NCI-H2107 treated with DMSO at 0.1 percent for 48 hours (cell line): ENCODE measurements around the gene HSF2BP.
A peak's percentile ranks its signal among the peaks of the same experiment; 100 is the strongest.
"Not testable (repeated sequence)": the region's sequence is repeated elsewhere in the genome, so short reads cannot be mapped to it uniquely, and the experiment has no call there.

Experiments used
- DNase-seq: peaks from one replicate; lab custom pipeline; 2025; ENCODE audit not compliant: unreplicated experiment; lab: John Stamatoyannopoulos, UW

The HSF2BP gene

DNA sequence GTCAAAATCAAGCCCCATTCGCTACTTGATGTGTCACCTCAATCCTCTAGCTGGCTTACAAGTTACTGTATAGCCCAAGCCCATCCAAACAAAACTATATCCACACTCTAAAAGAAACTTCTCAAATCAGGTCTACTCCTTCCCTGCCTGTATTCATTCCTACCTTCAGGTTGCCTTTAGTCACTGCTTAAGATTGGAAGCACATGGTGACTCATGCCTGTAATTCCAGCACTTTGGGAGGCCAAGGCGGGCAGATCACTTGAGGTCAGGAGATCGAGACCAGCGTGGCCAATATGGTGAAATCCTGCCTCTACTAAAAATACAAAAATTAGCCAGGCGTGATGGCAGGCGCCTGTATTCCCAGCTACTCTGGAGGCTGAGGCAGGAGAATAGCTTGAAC lies 7.4 kb downstream of the HSF2BP start:
- DNase-seq, result not testable (repeated sequence)

DNA sequence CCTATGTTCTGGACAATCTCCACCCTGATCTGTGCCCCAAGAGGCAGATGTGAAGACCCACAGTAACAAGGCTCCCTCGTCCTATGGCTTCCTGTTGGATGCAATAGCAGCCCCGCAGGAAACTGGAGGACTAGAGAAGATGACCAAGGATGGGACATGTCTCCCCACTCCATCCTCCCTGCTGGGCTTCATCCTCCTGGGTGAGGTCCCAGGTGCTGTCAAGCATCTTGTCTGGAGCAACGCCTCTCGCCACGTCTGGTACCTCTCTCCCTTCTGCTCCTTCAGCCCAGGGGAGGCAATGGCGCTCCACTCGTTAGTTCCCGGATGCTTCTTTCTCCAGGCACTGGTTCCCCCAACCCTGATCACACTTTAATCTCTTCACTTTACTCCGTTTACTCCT lies 11.1 kb downstream of the HSF2BP start:
- no peak for DNase-seq

DNA sequence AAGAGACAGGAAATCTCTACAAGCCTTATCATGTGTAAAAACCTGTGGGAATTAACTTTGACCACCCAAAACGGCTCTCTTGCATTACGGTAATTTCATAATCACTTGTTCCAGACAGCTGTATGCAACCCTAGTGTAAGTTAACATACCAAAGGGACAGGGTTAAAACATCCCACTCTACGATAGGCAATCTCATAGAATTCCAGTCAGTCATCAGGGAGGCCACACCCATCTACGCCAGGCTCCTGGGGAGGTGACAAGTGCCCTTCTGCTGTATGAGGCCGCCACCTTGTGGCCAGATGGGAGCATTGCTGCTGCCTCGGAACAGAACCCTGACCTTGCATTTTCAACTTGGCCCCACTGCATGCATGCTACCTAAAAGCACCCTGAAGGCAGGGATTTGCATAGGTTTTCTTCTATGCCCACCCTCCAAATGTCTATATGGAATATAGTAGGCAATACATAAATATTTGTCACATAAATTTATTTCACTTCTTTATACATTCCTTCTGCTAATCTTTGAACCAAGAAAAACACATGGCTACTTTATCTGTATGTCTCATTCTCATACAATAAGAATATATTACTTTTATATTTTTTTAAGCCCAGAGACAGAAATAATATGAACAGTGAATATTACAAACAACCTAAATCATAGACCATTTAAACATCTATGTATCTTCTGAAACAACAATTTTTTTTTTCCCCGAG lies 12.6 kb downstream of the HSF2BP start:
- peak; percentile 96 for DNase-seq

DNA sequence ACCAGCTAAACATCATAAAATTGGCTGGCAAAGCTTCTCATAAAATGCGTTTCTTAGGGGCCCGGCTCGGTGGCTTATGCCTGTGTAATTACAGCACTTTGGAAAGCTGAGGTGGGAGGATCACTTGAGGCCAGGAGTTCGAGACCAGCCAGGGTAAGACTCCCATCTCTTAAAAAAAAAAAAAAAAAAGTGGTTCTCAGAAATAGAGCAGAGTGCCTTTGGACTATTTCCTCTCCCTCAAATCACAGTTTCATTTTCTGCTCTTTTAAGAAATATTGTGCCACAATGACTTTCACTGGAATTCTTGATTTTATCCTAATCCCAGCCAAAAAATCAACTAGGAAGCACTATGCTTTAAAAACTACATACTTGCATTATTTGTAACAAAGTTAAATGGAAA lies 13.3 kb downstream of the HSF2BP start:
- no peak for DNase-seq

DNA sequence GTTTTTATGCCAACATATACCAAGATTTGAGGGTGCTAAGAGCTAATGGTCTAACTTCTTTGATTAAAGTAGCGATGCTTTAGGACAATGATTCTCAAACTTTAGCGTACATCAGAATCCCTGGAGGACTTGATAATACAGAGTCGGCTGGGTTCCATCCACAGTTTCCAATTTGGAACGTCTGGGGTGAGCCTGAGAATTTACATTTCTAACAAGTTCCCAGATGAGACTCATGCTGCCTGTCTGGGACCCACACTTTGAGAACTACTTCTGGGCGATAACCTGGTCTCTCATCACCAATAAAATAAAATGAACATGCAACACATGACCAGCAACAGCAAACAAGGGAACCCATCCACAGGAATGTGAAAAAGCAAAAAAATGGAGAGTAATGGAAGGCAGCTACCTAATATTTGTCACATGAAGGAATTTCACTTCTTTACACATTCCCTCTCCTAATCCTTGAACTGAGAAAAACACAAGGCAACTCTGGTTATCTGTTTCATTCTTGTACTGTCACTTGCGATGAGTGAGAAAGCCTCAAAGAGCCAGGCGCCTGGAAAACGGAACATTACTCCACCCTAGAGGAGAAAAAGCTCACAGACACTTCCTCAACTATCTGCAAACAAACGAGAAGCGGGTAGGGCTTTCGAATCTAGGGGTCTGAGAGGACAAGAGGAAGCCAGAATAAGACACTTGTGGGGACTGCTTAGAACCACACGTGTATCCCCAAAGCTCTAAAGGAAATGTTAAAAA lies 14.0 kb downstream of the HSF2BP start:
- peak; percentile 82 for DNase-seq

DNA sequence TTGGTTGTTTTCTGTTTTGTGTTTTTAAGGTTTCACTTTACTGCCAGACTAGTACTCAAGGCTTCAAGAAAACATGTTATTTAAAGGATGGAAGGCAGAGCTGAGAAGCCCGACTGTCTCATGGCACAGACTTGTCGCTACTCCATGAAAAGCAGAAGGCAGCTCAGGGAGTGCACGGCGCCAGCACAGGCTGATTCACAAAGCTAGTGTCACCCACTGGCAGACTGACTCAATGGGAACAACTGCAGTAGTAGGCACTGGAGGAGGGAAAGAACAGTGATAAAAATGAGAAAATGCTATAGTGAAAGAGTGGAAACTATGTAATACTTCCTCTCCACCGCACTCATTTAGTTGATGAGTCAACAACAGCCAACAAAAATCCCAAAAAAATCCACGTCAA lies 14.7 kb downstream of the HSF2BP start:
- no peak for DNase-seq

DNA sequence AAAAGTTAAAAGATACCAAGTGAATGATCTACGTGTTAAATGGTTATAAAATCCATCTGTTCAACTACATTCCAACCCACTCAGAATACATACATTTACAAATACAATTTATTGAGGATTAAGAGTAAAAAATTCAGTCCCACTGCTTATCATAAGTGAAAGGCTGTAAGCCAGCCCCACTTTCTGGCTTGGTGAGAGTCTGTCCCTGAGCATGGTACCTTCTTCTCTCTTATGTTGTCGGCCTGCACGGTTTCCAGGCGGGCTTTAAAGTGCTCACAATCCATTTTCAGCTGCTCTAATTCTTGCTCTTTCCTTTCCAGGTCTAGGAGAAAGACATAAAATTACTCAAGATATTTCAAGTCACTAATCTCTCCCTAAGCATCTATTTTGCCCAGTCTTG lies 15.2 kb downstream of the HSF2BP start:
- DNase-seq, result no peak

DNA sequence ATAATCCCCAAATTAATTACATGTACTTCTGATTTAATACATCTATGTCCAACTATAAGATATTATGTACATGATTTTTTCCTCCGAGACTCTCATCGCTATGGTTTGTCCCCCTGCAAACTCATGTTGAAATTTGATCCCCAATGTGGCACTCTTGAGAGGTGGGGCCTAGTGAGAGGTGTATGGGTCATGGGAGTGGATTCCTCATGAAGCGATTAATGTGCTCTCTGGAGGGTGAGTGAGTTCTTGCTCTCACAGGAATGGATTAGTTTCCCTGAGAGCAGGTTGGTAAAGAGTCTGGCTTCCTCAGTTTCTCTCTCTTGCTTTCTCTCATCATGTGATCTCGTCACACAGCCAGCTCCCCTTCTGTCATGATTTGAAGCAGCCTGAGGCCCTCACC lies 16.1 kb downstream of the HSF2BP start:
- DNase-seq, result no peak

DNA sequence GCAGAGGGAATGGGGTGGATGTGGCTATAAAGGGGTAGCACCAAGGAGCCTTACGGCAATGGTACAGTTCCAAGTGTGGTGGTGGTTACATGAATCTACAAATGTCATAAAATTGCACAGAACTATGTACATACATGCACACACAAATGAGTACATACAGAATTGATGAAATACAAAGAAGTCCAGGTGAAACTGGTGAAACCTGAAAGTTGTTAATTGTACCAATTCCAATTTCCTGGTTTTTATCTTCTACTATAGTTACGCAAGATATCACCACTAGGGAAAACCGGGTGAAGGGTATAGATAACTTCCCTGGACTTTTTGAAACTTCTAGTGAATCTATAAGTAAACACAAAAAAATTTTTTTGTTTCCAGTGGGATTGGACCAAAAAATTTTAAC lies 18.9 kb downstream of the HSF2BP start:
- DNase-seq, result no peak

DNA sequence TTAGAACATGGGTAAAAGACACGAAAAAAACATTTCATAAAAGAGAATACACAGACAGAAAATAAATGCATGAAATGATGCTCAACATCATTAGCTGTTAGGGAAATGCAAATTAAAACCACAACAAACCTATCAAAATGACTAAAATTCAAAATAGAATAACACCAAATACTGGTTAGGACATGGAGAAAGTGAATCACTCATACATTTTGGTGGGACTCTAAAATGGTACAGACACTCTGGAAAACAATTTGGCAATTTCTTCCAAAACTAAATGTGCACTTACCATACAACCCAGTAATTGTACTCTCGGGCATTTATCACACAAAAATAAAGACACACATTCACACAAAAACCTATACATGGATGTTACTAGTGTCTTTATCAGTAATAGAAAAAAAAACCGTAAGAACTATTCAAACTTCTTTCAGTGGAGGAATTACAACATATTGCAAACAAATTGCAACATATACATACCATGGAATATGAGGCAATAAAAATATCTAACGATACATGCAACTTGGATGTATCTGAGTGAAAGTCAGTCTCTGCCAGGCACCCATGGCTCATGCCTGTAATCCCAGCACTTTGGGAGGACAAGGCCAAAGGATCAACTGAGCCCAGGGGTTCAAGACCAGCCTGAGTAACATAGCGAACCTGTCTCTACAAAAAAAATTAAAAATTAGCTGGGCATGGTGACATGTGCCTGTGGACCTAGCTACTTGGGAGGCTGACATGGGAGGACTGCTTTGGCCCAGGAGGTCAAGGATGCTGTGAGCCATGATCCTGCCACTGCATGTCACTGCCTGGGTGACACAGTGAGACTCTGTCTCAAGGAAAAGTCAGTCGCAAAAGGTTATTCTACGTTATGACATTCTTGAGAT lies 19.6 kb downstream of the HSF2BP start:
- DNase-seq, result no peak

DNA sequence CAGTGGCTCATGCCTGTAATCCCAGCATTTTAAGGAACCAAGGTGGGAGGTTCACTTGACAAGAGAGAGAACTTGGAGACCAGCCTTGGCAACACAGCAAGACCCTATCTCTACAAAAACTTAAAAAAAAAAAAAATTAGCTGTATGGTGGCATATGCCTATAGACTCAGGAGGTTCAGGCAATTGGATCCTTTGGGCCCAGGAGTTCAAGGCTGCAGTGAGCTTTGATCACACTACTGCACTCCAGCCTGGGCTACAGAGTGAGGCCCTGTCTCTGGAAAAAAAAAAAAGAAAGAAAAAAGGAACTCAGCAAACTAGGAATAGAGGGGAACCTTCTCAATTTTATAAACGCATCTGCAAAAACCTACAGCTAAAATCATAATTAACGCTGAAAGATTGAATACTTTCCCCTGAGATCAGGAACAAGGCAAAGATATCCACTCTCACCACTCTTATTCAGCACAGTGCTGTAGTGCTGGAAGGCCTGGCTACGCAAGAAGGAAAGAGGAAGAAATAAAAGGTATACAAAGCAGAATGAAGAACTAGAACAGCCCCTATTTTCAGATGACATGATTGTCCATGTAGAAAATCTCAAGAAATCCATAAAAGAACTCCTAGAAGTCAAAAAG lies 21.6 kb downstream of the HSF2BP start:
- no peak for DNase-seq

DNA sequence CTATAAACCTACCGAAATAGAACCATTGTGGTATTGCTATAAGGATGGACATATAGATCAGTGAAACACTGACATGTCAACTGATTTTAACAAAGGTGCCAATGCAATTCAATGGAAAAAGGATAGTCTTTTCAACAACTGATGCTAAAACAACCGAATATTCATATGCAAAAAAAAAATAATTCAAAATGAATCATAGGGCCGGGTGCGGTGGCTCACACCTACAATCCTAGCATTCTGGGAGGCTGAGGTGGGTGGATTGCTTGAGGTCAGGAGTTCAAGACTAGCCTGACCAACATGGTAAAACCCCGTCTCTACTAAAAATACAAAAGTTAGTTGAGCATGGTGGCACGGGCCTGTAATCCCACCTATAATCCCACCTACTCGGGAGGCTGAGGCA lies 23.9 kb downstream of the HSF2BP start:
- no peak for DNase-seq

DNA sequence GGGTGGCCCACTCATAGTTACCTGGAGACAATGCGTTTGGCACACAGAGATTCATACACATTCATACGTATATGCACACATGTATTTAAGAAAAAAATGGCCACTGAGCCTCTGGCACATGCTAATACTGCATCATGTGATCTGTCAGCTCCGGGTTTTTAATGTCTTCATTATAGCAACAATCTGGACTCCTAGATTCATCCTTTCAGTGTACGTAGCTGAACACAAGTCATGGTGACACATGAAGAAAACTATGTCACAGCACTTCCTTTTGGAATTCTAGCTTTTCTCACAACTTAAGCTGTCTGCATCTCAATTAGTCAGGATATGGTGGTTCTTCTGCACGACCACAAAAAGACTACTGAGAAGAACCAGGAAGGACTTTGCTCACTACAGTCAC lies 24.7 kb downstream of the HSF2BP start:
- DNase-seq, result no peak

DNA sequence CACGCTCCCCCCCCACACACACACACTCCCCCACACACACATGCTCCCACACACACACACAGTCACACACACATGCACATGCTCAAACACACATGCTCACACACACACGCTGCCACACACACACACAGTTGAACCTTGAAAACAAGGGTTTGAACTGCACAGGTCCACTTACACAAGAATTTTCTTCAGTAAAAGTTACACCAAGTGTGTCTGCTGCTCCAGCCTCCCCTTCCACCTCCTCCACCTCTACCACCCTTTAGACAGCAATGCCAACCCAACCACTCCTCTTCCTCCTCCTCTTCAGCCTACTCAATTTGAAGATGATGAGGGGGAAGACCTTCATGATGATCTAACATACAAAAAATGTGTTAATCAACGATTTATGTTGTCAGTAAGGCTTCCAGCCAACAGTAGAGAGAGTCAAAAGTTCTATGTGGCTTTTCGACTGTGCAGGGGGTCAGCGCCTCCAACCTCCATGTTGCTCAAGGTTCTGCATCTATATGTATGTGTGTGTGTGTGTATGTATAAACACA lies 26.8 kb downstream of the HSF2BP start:
- DNase-seq, result no peak

DNA sequence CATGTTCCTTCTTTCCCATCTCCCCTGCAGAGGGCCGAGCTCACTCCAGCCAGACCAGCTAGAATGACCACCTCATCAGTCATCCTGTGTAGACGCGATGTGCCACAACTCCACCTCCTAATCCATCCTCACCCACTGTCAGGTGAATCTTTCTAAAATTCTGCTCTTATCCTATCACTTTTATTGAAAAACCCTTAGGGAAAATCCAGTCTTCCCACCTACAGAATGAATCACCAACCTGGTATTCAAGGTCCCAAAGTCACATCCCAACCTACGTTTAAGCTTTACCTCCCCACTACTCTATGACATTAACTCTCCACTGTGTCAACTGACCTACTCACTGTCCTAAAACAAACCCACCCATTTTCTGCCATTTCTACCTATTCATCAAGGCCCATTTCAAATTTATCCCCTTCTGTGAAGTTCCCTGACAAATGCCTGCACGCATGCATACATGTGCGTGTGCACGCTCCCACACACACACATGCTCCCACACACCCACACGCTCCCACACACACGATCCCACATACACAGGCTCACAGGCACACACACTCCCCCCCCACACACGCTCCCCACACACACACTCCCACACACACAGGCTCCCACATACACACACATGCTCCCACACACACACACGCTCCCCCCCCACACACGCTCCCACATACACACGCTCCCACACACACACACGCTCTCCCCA lies 27.7 kb downstream of the HSF2BP start:
- DNase-seq, result no peak

DNA sequence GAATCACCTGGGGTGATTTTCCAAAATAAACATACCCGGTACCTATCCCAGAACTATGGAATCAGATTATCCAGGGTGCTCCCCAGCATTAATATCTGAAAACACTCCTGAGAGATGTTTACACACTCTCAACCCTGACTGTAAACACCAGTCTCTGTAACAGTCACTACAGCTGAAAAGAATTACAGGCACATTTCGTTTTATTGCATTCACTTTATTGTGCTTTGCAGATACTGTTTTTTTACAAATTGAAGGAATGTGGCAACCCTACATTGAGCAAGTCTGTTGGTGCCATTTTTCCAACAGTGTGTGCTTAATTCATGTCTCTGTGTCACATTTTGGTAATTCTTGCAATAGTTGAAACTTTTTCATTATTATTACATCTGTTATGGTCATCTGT lies 31.8 kb downstream of the HSF2BP start:
- no peak for DNase-seq

DNA sequence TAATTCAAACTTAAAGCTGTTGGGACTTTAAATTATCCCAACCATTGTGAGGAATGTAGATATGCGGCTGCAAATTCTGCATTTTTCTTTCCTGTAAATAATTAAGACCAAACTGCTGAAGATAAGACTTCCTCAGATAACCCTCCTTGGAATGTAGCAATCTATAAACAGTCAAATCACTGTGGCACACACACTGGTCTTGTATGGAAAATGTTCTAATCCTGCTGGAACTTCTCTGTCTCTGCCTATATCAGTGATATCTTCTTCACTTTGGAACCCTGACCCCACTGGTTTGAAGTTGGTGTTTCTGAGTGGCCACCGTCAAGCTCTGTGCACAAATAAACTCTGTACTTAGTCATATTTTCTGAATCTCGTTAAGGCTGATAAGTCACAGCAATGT lies 32.9 kb downstream of the HSF2BP start:
- DNase-seq, result no peak

DNA sequence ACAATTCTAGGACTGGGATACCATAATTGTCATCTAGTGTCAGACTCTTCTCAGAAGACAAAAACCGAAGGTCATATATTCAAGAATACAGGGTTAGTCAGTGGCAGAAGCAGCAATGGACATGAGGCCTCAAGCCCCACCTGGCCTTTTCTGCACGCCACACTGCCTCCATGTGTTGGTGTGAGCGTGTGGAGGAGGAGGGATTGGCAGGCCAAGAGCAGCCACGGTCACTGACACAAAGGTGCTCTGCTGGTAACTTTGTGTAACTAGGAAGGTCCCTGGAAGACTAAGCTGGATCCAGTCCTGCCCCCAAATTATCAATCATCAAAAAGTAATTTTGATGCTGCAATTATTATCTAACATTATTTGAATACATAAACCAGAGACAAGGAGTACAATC lies 34.9 kb downstream of the HSF2BP start:
- no peak for DNase-seq

DNA sequence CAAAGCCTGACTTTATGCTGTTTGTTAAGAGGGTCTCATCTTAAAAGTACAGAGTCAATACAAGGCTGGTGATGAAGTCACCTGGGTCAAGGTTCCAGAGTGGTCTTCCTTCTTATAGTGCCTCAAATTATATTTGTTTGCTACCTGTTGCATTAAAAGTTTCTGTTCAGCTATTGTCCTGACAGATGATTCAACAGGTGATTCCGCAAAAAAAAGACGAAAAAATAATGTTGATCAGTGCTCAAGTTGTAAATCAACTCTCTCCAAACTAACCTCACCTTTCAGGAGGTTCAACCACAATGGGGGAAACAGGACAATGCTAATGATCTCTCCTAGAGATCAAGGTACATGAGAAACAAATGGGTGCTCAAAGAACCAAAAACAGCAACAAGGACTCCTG lies 35.7 kb downstream of the HSF2BP start:
- no peak for DNase-seq

DNA sequence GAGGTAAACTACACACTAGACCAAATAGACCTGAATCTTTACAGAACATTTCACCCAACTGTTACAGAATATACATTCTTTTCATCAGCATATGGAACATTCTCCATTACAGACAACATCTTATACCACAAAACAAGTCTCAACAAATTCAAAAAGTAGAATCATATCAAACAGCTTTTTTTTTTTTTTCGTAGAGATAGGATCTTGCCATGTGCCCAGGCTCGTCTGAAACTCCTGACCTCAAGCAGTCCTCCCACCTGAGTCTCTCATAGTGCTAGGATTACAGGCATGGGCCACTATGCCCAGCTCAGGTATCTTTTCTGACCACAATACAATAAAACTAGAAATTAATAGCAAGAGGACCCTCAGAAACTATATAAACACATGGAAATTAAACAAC lies 36.5 kb downstream of the HSF2BP start:
- no peak for DNase-seq

DNA sequence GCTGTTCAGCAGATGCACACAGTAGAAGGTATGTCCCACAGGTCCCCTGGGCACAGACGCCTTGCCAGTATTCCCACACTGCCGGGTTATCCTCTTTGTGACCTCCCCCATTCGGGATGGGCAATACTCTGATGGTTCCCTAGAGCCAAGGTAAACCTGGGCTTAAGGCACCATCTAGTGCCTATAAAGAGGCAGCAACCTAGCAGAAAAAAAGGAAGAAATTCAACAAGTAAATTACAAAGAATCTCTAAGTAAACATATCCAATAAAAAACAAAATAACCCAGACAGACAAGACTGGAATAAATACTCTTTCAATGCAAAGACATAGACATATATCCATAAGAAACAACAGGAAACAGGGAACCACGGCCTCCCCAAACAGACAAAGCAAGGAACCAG lies 39.4 kb downstream of the HSF2BP start:
- no peak for DNase-seq
